HL-60/S4 treated with retinoic acid at 250 ng/mL for 4 days and 3 days (cell line): Measurements from ENCODE around the gene C2CD4C.
"Not testable (repeated sequence)": the region's sequence is repeated elsewhere in the genome, so short reads cannot be mapped to it uniquely, and the experiment has no call there.

ENCODE experiments used
- in situ Hi-C: fragments of 300-500 bp; cut with MboI; formaldehyde crosslinking; loops from 2 replicates; pipeline ENCODE4 v1.7.0; 2022; ENCODE audit warnings: low sequenced_read_pairs

The C2CD4C gene, protein sequence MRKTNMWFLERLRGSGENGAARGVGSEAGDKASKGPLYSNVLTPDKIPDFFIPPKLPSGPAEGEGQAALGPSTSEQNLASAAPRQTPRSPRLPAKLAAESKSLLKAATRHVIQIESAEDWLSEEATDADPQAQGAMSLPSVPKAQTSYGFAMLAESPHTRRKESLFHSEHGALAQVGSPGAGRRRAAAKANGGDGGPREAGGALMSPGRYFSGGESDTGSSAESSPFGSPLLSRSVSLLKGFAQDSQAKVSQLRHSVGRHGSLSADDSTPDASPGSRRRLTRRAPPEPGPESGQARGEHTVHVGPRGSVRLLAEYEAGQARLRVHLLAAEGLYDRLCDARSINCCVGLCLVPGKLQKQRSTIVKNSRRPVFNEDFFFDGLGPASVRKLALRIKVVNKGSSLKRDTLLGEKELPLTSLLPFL

GRCh38 chr19:408902-409515 lies at the start of gene C2CD4C:
Gene C2CD4C, minus strand, starts transcription at chr19:409147. Its CDS starts 786 bp downstream, at chr19:408361.
- in situ Hi-C loops: no loop called here

- in situ Hi-C loops: no loop called here
Measured at GRCh38 chr19:458091-459042, 49.4 kb upstream of the C2CD4C start.

DNA sequence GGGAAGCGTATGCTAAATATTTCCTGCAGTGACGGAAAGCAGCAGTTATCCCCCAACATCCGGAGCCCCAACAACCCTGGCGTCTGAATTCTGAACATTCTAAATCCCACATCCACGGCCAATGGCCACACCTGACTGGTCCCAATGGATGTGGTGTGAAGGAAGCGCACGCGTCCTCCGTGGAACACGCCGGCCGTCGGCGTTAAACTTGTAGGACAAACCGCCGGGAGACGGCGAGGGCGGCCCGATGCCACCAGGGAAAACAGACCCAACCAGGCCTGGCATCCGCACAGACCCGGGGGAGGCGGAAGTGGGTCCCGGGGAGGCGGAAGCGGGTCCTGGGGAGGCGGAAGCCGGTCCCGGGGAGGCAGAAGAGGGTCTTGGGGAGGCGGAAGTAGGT lies 48.7 kb upstream of the C2CD4C start:
- in situ Hi-C loops: no loop called here

GRCh38 chr19:456547-457110 lies 47.7 kb upstream of the C2CD4C start:
- in situ Hi-C loops: no loop called here

DNA sequence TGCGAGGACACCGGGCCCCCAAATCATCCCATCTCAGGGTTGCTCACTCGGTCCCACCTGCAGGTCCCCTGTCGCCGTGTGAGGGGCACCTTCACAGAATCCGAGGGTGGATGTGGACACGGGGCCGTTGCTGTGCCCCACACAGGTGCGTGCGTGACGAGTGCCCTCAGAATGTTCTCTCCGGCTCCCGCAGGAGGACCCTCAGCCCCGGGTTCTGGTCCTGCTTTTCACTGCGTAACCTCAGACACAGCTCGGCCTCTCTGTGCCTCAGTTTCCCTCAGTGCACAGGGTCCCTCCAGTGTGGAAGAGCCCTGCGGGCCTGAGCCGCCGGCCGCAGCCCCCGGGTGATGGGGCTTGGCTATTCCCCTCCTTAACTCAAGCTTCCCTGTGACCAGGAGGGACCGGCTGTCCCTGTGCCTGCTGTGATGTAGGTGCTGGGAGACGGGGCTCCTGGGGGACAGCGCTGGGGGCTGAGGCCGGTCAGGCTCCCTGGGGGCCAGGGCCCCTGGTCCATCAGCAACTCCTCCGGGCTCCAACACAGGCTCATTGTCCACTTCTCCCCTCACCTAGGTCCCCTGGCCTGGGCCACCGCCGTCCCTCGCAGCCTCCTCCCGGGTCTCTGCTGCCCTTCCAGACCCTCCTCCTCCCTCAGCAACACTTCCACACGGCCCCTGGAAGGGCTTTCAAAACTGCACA lies 47.1 kb upstream of the C2CD4C start:
- in situ Hi-C loops: no loop called here

DNA sequence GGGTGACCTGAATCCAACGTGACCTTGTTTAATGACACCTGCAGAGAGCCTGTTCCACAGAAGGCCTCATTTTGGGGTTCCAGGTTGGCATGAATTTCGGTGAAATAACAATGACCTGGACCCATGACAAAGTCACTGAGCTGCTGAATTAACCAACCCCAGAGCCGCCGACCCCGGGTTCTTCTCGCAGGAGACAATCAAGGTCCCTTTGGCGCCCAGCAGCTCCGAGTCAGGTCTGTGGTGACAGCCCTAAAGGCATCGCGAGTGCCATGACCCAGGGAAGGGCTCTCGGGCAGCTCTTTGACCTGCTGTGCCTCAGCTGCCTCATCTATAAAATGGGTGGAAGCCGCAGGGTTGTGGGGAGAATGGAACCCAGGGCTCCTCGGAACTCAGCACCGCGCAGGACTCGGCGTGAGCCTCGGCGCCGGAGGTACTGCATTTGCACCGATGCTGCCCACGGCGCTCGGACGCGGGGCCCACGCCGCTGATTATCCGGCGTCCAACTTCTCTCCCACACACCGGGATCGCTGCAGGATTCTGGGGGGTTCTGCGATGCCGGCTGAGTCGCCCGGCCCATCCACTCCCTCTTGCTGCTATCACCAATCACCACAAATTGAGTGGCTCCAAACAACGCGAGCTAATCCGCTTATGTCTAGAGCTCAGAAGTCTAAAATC lies 46.2 kb upstream of the C2CD4C start:
- in situ Hi-C loops: no loop called here

DNA sequence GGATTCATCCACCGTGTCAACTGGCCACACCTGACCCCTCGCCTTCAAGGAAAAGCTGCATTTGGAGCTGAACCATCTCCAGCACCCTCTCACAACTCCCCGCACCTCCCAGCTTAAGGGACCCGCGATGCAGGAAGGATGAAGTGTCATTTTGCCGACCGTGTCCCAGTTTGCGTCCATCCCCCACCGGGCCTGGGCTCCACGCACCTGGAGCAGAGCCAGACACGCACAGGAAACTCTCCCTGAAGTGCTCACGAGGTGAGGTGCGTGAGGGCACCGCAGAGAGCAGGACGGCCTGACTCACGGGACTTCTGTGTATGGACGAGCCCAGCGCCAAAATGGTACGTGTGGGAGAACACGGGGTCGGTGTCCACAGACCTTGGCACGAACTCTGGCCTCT lies 44.7 kb upstream of the C2CD4C start:
- in situ Hi-C loops: no loop called here

- in situ Hi-C loops: no loop called here
Measured at GRCh38 chr19:452829-453228, 43.9 kb upstream of the C2CD4C start.

DNA sequence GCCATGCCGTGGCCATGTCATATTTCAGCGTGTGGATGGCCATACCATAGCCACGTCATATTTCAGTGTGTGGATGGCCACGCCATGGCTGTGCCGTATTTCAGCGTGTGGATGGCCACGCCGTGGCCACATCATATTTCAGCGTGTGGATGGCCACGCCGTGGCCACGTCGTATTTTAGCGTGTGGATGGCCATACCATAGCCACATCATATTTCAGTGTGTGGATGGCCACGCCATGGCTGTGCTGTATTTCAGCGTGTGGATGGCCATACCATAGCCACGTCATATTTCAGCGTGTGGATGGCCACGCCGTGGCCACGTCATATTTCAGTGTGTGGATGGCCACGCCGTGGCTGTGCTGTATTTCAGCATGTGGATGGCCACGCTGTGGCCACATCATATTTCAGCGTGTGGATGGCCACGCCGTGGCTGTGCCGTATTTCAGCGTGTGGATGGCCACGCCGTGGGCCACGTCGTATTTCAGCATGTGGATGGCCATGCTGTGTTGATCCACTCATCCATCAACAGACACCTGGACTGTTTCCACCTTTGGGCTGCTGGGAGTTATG lies 42.0 kb upstream of the C2CD4C start:
- in situ Hi-C loops: not testable (repeated sequence)

DNA sequence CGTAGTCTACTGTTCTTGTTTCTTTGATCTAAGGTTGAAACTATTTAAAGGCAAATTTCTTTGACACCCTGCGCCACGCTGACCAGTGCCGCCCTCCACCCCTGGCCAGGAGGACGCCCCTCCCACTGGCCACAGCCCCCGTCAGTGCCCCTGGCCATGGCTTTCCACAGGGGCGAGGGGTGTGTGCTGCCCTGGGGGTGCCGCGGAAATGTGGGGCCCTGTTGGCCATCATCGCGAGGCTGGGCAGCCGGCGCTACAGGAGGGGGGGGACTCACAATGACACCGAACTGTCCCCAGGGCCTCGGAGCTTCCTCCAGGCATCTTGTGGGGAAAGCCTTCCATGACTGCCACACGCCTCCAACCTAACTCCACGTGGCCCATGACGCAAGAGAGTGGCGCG lies 41.0 kb upstream of the C2CD4C start:
- in situ Hi-C loops: no loop called here

DNA sequence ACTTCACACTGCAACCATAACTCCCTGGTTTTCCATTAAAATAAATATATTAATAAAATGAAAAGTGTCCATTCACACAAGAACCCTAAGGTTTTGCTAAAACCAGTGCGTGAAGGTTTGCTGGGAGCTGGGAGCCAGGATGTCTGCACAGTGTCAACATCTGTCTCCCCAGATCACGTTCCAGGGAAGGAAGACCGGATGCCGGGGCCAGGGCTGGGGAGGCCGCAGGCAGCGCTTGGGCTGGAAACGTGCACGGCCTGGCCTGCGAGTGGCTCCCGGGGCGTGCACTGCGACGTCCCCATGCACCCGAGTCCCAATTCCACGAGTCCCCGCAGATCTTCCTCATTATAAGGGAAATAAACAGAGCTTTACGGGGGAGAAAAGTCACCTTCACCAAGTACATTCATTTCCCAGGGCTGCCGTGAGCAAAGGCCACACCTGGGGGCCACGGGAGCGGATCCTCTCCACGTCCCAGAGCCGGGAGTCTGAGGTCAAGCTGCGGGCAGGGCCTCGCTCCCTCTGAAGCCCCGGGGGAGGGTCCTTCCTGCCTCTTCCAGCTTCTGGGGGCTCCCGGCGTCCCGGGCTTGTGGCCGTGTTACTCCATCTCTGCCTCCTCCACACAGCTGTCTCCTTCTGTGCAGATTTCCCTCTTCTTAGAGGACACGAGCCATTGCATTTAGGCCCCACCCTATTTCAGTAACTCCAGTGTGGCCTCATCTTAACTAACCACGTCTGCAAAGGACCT lies 39.0 kb upstream of the C2CD4C start:
- in situ Hi-C loops: no loop called here

DNA sequence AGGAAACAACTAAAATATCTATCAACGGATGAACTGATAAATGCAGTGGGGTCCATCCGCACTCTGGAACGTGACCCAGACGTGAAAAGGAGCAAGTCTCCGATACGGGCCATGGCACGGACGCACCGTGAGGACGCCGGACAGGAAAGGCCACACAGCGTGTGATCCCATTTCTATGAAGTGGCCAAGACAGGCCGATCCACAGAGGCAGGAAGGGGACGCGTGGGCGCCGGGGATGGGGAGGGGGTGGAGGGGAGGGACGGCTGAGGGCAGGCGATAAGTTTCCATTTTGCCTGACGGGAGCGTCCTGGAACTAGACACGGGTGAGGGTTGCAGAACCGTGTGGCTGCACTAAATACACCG lies 38.1 kb upstream of the C2CD4C start:
- in situ Hi-C loops: no loop called here

GRCh38 chr19:444677-445210 lies 35.8 kb upstream of the C2CD4C start:
- in situ Hi-C loops: no loop called here

DNA sequence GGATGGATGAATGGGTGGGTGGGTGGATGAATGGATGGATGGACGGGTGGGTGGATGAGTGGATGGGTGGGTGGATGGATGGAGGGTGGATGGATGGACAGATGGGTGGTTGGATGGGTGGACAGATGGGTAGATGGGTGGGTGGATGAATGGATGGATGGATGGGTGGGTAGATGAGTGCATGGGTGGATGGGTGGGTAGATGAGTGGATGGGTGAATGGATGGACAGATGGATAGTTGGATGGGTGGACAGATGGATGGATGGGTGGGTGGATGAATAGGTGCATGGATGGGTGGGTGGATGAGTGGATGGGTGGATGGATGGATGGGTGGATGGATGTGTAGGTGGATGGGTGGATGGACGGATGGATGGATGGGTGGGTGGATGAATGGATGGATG lies 34.1 kb upstream of the C2CD4C start:
- in situ Hi-C loops: no loop called here

DNA sequence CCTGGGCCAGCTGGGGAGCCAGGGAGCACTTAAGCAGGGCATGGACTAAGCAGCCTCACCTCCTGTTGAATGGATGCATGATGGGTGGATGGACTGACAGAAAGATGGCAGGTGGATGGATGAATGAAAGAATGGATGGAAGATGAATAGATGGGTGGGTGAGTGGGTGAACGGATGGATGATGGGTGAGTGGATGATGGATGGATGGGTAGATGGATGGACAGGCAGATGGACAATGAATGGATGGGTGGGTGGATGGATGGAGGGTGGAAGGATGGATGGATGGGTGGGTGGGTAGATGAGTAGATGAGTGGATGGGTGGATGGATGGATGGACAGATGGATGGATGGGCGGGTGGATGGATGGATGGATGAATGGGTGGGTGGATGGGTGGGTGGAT lies 33.1 kb upstream of the C2CD4C start:
- in situ Hi-C loops: no loop called here

- in situ Hi-C loops: no loop called here
Measured at GRCh38 chr19:441213-441836, 32.4 kb upstream of the C2CD4C start.

- in situ Hi-C loops: no loop called here
Measured at GRCh38 chr19:440391-441212, 31.7 kb upstream of the C2CD4C start.
